ENCODE results near the gene TNFAIP6.
"Not testable (repeated sequence)": the region's sequence is repeated elsewhere in the genome, so short reads cannot be mapped to it uniquely, and the experiment has no call there.

Gene TNFAIP6, protein sequence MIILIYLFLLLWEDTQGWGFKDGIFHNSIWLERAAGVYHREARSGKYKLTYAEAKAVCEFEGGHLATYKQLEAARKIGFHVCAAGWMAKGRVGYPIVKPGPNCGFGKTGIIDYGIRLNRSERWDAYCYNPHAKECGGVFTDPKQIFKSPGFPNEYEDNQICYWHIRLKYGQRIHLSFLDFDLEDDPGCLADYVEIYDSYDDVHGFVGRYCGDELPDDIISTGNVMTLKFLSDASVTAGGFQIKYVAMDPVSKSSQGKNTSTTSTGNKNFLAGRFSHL

GRCh38 chr2:151357359-151357758 is at the start of gene TNFAIP6:
Gene TNFAIP6 (plus strand): TSS chr2:151357592. CDS start chr2:151357667, 75 bp downstream.
- peak; percentile 8 to 22 for DNase-seq

- not testable (repeated sequence) for DNase-seq
These were observed 47.1 kb upstream of the TNFAIP6 start for GRCh38 chr2:151310313-151310712.

DNA sequence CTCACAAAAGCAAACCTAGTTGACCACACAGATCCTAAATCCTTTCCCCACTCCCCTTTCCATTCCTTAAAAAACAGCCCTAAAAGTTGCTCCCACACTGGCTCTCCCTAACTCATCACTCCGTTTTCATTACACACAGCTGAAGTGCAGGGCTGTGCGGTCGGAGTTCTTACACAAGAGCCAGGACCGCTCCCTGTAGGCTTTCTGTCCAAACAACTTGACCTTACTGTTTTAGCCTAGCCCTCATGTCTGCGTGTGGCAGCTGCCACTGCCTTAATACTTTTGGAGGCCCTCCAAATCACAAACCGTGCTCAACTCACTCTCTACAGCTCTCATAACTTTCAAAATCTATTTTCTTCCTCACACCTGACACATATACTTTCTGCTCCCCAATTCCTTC is 45.0 kb upstream of the TNFAIP6 start:
- not testable (repeated sequence) for DNase-seq

- no peak for DNase-seq
These were observed 42.0 kb upstream of the TNFAIP6 start for GRCh38 chr2:151315381-151315903.

DNA sequence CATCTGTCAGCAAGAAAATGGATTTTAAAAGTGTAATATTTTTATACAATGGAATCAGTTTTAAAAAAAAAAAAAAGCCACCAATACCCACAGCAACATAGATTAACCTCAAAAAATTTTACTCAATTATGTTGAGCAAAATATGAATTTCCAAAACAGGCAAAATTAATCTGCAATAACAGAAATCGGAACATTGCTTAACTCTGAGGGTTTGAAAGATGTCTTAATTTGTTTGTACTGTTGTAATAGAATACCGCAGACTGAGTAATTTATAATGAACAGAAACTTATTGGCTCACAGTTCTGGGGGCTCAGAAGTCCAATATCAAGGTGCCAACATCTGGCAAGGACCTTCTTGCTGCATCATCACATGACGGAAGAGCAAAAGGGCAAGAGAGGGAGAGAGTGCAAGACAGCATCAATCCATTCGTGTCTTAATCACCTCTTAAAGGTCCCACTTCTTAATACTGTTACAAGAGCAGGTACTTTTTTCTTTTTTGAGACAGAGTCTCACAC is 31.8 kb upstream of the TNFAIP6 start:
- no peak for DNase-seq

GRCh38 chr2:151326554-151326953 is 30.8 kb upstream of the TNFAIP6 start:
- DNase-seq, result no peak

GRCh38 chr2:151329998-151330397 is 27.4 kb upstream of the TNFAIP6 start:
- no peak for DNase-seq

DNA sequence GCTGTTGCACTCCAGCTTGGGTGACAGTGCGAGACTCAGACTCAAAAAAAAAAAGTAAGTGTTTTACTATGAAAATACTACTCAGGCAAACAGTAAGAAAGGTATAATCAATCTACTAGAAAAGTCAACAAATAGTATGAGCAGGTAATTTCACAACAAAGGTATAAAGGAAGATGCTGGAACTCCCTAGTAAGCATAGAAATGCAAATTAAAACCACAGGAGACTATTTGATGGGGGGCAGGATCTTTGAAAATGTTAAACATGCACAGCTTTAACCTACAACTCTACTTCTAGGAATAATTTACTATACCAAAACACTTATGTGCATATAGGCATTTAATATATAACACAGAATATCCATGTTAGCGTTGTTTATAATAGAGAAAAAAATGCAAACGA is 24.3 kb upstream of the TNFAIP6 start:
- DNase-seq, result no peak

GRCh38 chr2:151334082-151334815 is 23.1 kb upstream of the TNFAIP6 start:
- no peak for DNase-seq

DNA sequence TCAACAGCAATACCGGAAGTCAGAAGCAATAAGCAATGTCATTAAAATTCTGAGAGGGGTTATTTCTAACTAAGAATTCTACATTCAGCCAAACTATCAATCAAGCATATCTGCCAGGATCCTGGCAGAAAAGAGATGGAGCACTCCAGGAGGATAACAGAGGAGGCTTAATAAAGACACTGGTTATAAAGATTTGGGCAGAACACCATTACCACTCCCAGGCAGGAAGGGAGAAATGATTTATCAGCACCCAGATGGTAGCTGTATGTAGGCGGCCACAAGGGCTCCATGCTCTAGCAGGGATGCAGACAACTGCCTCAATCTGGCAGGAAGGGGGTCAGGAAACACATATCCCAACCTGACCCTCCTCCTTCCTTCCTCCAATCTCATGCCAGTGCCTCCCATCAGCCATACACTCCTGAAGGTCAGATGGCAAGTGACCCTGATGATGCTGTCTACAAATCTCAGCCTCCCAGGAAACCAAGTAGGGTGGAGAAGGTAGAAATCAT is 20.5 kb upstream of the TNFAIP6 start:
- no peak for DNase-seq

DNA sequence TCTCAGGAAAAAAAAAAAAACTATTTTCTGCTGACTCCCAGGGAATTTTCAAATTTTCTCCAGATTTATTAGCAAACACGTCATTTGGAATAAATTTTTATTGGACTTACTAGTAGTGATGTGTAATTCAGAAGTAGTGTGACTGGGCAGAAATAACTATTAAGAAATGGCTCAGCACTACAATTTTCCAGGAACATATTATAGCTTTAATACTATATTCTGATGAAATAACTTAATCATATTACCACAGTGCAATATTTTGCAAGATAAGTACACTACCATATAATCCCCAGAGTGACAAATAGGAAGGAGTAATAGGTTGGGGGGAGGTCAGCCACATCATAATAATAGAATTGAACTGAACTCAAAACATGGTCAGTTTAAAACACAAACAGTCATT is 19.7 kb upstream of the TNFAIP6 start:
- DNase-seq, result no peak

DNA sequence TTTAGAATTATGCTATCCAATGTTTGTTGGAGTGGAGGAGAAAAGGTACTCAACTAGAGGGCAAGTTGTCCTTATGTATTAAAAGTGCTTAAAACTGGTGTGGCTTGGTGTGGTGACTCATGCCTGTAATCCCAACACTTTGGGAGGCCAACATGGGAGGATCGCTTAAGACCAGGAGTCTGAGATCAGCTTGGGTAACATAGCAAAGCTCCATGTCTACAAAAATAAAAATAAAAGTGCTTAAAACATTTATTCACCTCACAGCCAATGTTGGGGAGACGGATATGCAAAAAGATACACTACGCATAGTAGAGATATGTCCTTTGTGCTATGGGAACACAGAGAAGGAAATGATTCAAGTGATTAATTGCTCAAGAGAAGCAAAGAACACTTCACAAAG is 19.3 kb upstream of the TNFAIP6 start:
- DNase-seq, result no peak

DNA sequence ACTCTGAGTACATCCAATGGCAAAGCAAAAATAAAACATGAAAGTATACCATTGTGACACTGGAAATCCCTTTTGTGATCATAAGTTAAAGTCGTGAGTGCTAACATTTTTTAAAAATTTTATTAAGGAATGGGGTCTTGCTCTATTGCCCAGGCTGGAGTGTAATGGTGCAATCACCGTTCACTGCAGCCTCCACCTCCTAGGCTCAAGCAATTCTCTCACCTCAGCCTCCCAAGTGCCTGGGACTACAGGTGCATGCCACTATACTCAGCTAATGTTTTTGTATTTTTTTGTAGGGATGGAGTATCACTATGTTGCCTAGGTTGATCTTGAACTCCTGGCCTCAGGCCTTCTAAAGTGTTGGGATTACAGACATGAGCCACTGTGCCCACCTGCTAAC is 14.3 kb upstream of the TNFAIP6 start:
- no peak for DNase-seq

DNA sequence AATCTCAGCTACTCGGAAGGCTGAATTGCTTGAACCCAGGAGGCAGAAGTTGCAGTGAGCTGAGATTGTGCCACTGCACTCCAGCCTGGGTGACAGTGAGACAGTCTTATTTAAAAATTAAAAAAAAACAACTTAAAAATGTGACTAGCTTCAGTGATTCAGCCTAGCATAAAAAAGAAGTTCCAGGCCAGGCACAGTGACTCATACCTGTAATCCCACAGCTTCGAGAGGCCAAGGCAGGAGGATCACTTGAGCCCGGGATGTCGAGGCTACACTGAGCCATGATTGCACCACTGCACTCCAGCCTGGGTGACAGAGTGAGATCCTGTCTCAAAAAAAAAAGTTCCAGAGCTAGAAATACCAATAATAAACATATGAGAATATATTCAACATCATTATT is 13.2 kb upstream of the TNFAIP6 start:
- not testable (repeated sequence) for DNase-seq

- no peak for DNase-seq
These were observed 12.5 kb upstream of the TNFAIP6 start for GRCh38 chr2:151344906-151345305.

GRCh38 chr2:151347294-151347693 is 10.1 kb upstream of the TNFAIP6 start:
- no peak for DNase-seq

GRCh38 chr2:151347906-151348305 is 9.5 kb upstream of the TNFAIP6 start:
- DNase-seq, result no peak

GRCh38 chr2:151350579-151351195 is 6.7 kb upstream of the TNFAIP6 start:
- no peak for DNase-seq

GRCh38 chr2:151353995-151354394 is 3.4 kb upstream of the TNFAIP6 start:
- no peak for DNase-seq

- DNase-seq, result no peak
These were observed 2.6 kb upstream of the TNFAIP6 start for GRCh38 chr2:151354807-151355206.

GRCh38 chr2:151358166-151358970 is 976 bp downstream of the TNFAIP6 start:
- no peak for DNase-seq

DNA sequence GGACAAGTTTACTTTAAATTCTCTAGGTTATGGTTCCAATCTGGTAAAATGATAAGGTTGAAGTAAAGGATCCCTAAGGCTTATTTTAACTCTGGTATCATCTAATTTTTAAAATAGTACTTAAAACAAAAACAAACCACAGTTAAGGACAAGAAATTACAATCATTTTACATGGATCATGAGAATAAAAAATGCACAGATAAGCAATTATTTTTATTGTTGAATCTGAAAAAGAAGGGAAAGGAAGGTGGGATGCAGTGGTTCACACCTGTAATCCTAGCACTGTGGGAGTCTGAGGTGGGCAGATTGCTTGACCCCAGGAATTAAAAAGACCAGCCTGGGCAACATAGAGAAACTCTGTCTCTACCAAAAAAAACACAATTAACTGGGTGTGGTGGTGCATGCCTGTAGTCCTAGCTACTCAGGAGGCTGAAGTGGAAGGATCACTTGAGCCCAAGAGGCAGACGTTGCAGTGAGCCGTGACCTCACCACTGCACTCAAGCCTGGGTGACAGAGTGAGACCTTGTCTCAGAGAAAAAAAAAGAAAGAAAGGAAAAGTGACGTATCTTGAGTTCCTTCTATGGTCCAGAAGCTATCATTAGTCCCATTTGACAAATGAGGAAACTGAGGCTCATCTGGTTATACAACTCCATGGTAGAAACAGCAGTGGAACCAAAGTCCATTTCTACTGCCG is 2.5 kb downstream of the TNFAIP6 start:
- no peak for DNase-seq

Measured in CD4-positive, alpha-beta T cell treated with Interleukin-4 for 1 hour (primary cell).